Liver (tissue), 3 donors: Measurements from ENCODE around the gene KDM7A.

Source experiments
- ATF3 ChIP-seq: IDR thresholded peaks from 2 replicates; pipeline ENCODE4 v1.6.1; 2016; ENCODE audit warnings: antibody characterized with exemption
- CTCF ChIP-seq: fragments of 150-350 bp; IDR thresholded peaks from 2 replicates; pipeline ENCODE4 v1.5.1; 2017; ENCODE audit warnings: improper control_type of control experiment, low read depth, low read length; ENCODE audit not compliant: missing input control
- GABPA ChIP-seq, 2 donors: IDR thresholded peaks in 1 of 2; conservative IDR thresholded peaks in 1 of 2; 2 replicates each; pipeline ENCODE4 v1.6.1; 2016; ENCODE audit warnings: antibody characterized with exemption in 2 of 2, mild to moderate bottlenecking in 1 of 2, moderate library complexity in 1 of 2
- MAX ChIP-seq: IDR thresholded peaks from 2 replicates; pipeline ENCODE4 v1.6.1; 2016; ENCODE audit warnings: antibody characterized with exemption
- RAD21 ChIP-seq, 2 donors: IDR thresholded peaks; 2 replicates each; pipeline ENCODE4 v1.6.1; 2016; ENCODE audit warnings: antibody characterized with exemption in 2 of 2, mild to moderate bottlenecking in 2 of 2
- REST ChIP-seq: IDR thresholded peaks from 2 replicates; pipeline ENCODE4 v1.6.1; 2016; ENCODE audit warnings: antibody characterized with exemption, mild to moderate bottlenecking
- SP1 ChIP-seq: IDR thresholded peaks from 2 replicates; pipeline ENCODE4 v1.6.1; 2018; ENCODE audit warnings: antibody characterized with exemption, mild to moderate bottlenecking
- TAF1 ChIP-seq: conservative IDR thresholded peaks from 2 replicates; pipeline ENCODE4 v1.6.1; 2016; ENCODE audit warnings: antibody characterized with exemption, mild to moderate bottlenecking
- YY1 ChIP-seq: IDR thresholded peaks from 2 replicates; pipeline ENCODE4 v1.6.1; 2016; ENCODE audit warnings: antibody characterized with exemption, mild to moderate bottlenecking
- donor health status: healthy.
- donor health status: healthy.

GRCh38 chr7:140048138-140048537 is 128.6 kb downstream of the KDM7A start:
- TF ChIP-seq MAX (no peak), CTCF (no peak), YY1 (no peak), ATF3 (no peak), RAD21 (IDR thresholded peaks at IDR 0.05) (no peak), GABPA (IDR thresholded peaks at IDR 0.05 in 1 of 2, conservative IDR thresholded peaks at IDR 0.05 in 1 of 2) (no peak), SP1 (no peak), TAF1 (no peak), REST (no peak)
